Measurements from ENCODE around the gene TBC1D2. TPM values are rescaled to one million over a fixed set of nuclear protein-coding genes. Genes with fewer than 3 reads are reported as not detected.

TBC1D2 gene
- total RNA-seq, 2 experiments from 2014 or later: 3.1 to 5.5 TPM

DNA sequence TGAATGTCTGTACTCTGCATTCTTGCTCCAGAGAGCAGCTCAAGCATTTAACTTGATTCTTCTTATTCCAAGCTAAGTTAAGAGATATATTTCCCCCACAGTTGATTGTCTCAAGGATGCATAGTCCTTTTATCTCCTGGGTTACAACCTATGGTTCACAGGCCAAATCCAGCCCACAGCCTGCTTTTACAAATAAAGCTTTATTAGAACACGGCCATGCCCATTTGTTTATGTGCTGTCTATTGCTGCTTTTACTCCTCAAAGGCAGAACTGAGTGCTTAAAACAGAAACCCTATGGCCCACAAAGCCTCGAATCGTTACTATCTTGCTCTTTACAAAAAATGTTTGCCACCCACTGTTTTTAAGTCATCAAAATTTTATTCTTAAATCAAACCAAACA is 25.8 kb downstream of the TBC1D2 start:
- intact Hi-C loops (cut with micrococcal nuclease; ENCODE audit: unreplicated experiment): no loop called here
- TF ChIP-seq EZH2phosphoT487 (IDR thresholded peaks at IDR 0.05; ENCODE audit: borderline replicate concordance, low read depth, low read length): no peak
- TF ChIP-seq, protein P1, sequence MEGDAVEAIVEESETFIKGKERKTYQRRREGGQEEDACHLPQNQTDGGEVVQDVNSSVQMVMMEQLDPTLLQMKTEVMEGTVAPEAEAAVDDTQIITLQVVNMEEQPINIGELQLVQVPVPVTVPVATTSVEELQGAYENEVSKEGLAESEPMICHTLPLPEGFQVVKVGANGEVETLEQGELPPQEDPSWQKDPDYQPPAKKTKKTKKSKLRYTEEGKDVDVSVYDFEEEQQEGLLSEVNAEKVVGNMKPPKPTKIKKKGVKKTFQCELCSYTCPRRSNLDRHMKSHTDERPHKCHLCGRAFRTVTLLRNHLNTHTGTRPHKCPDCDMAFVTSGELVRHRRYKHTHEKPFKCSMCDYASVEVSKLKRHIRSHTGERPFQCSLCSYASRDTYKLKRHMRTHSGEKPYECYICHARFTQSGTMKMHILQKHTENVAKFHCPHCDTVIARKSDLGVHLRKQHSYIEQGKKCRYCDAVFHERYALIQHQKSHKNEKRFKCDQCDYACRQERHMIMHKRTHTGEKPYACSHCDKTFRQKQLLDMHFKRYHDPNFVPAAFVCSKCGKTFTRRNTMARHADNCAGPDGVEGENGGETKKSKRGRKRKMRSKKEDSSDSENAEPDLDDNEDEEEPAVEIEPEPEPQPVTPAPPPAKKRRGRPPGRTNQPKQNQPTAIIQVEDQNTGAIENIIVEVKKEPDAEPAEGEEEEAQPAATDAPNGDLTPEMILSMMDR (conservative IDR thresholded peaks at IDR 0.05; ENCODE audit: low read length): no peak
- no peak overlapping the region for H3K27ac ChIP-seq (ENCODE audit: low read depth, low read length, poor library complexity, severe bottlenecking)
- POLR2A ChIA-PET: no interaction called here
- no peaks in the 10 kb centered on the region for H3K36me3 ChIP-seq (ENCODE audit: insufficient read depth, low read length)
- no peak overlapping the region for H2AFZ ChIP-seq (ENCODE audit: low read length)
- no peak overlapping the region for H3K4me3 ChIP-seq (ENCODE audit: low read depth, low read length, poor library complexity, severe bottlenecking)
- no peaks in the 10 kb centered on the region for H3K79me2 ChIP-seq (ENCODE audit: insufficient read depth, low read depth, low read length)
- no peak overlapping the region for H3K4me2 ChIP-seq (ENCODE audit: low read length)
- H4K20me1 ChIP-seq (ENCODE audit: insufficient read depth, low read length): no peaks in the 10 kb centered on the region
- BruUV-seq (replicated peaks): no TSS peak
- CTCF ChIA-PET (ENCODE audit: unreplicated experiment): no interaction called here
- H3K4me1 ChIP-seq (ENCODE audit: insufficient read depth, low read length, poor library complexity, severe bottlenecking): peaks cover 13% of the 10 kb centered on the region
- H3K9me2 ChIP-seq (ENCODE audit: insufficient read depth, low read length): no peaks in the 10 kb centered on the region
- no peak for DNase-seq (ENCODE audit: low spot score)
- no peaks in the 10 kb centered on the region for H3K9me3 ChIP-seq (ENCODE audit: low read length)

DNA sequence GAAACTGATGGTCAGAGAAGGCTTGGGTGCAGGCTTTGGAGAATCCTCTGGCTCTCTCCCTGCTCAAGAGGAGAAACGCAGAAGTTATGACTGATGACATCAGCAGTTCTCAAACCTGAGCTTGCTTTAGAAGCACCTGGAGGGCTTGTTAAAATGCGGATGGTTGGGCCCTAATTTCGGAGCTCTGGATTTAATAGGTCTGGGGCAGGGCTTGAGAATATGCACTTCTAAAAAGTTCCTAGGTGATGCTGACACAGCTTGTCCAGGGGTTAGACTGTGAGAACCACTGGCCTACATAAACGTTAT is 26.4 kb downstream of the TBC1D2 start:
- Histone ChIP-seq H3K79me2 (ENCODE audit: insufficient read depth, low read depth, low read length) (no peaks in the 10 kb centered on the region), H3K4me1 (ENCODE audit: insufficient read depth, low read length, poor library complexity, severe bottlenecking) (peaks cover 13% of the 10 kb centered on the region), H4K20me1 (ENCODE audit: insufficient read depth, low read length) (no peaks in the 10 kb centered on the region), H3K4me3 (ENCODE audit: low read depth, low read length, poor library complexity, severe bottlenecking) (no peak overlapping the region), H3K9me2 (ENCODE audit: insufficient read depth, low read length) (no peaks in the 10 kb centered on the region), H3K9me3 (ENCODE audit: low read length) (no peaks in the 10 kb centered on the region), H3K36me3 (ENCODE audit: insufficient read depth, low read length) (no peaks in the 10 kb centered on the region), H2AFZ (ENCODE audit: low read length) (no peak overlapping the region), H3K4me2 (ENCODE audit: low read length) (no peak overlapping the region), H3K27ac (ENCODE audit: low read depth, low read length, poor library complexity, severe bottlenecking) (no peak overlapping the region)
- DNase-seq (ENCODE audit: low spot score): no peak
- TF ChIP-seq, protein P1 (conservative IDR thresholded peaks at IDR 0.05; ENCODE audit: low read length): no peak
- no peak for TF ChIP-seq EZH2phosphoT487 (IDR thresholded peaks at IDR 0.05; ENCODE audit: borderline replicate concordance, low read depth, low read length)
- CTCF ChIA-PET (ENCODE audit: unreplicated experiment): no interaction called here
- POLR2A ChIA-PET: no interaction called here
- intact Hi-C loops (cut with micrococcal nuclease; ENCODE audit: unreplicated experiment): no loop called here
- no TSS peak for BruUV-seq (replicated peaks)

DNA sequence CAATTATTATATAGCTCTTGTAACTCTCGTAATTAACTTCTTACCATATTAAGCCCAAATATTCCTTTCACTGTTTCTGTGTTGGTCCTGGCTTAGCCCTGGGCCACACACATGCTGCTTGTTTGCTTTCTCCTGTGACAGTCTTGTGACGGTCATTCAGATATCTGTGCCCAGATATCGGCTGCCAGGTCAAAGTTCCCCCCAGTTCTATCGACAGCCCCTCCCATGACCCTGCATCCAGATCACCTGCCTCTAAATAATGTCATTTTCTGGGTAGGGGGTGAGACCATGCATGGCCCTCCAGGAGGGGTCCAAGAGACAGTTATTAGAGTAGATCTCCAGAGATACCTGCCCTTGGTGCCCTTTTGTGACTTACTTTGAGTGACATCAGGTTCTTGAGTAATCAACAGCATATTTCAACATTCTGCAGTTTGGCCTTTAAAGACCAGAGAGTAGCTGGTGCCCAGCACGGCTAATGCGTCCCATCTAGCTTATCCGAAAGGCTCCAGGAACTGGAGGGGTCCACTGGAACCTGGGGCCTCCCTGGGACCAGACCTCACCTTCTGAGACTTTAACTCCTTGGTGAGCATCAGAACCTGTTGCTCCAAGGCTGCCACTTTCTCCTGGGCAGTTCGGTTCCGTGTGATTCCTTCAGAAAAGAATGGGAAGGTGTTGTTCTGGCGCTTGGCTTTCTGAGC is 26.9 kb downstream of the TBC1D2 start:
- DNase-seq (ENCODE audit: low spot score): no peak
- H3K36me3 ChIP-seq (ENCODE audit: insufficient read depth, low read length): no peaks in the 10 kb centered on the region
- ChIA-PET CTCF (ENCODE audit: unreplicated experiment) (interaction anchor here (0.6 kb wide), 1 partner anchor 29 kb away, joined by 3 read pairs; no protein-coding TSS in a partner anchor), POLR2A (interaction anchor here (1.0 kb wide), 1 partner anchor 172 kb away, joined by 4 read pairs; the partner anchor contains the start of gene NANS)
- no peak overlapping the region for H3K4me3 ChIP-seq (ENCODE audit: low read depth, low read length, poor library complexity, severe bottlenecking)
- no peak overlapping the region for H3K27ac ChIP-seq (ENCODE audit: low read depth, low read length, poor library complexity, severe bottlenecking)
- H3K4me2 ChIP-seq (ENCODE audit: low read length): no peak overlapping the region
- H3K9me3 ChIP-seq (ENCODE audit: low read length): no peaks in the 10 kb centered on the region
- no TSS peak for BruUV-seq (replicated peaks)
- no peak overlapping the region for H2AFZ ChIP-seq (ENCODE audit: low read length)
- intact Hi-C loops (cut with micrococcal nuclease; ENCODE audit: unreplicated experiment): no loop called here
- H3K79me2 ChIP-seq (ENCODE audit: insufficient read depth, low read depth, low read length): no peaks in the 10 kb centered on the region
- H4K20me1 ChIP-seq (ENCODE audit: insufficient read depth, low read length): no peaks in the 10 kb centered on the region
- no peaks in the 10 kb centered on the region for H3K9me2 ChIP-seq (ENCODE audit: insufficient read depth, low read length)
- H3K4me1 ChIP-seq (ENCODE audit: insufficient read depth, low read length, poor library complexity, severe bottlenecking): peaks cover 13% of the 10 kb centered on the region
- TF ChIP-seq, protein P1 (conservative IDR thresholded peaks at IDR 0.05; ENCODE audit: low read length): no peak
- no peak for TF ChIP-seq EZH2phosphoT487 (IDR thresholded peaks at IDR 0.05; ENCODE audit: borderline replicate concordance, low read depth, low read length)
